ENCODE results near the gene MLLT10.

MLLT10 gene

DNA sequence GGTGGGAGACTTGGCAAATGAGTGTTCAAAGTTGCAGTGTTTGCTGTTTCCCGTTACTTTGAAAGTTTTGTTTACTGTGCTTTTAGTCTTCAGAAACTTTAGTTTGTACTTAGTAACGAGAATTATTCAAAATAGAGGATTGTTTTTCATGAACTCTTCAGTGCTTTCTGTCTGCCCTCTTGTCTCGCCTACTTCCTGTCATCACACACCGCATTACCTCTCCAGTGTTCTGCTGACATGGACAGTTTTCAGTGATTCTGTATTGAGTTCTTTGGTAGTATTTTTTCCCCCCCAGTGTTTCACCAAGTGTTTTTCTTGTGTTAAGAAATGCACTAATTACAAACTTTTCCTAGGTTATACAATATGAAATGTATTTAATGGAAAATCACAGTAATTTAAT, 207.0 kb downstream of the MLLT10 start:
- DNase-seq (ENCODE audit: low read depth), result no peak

DNA sequence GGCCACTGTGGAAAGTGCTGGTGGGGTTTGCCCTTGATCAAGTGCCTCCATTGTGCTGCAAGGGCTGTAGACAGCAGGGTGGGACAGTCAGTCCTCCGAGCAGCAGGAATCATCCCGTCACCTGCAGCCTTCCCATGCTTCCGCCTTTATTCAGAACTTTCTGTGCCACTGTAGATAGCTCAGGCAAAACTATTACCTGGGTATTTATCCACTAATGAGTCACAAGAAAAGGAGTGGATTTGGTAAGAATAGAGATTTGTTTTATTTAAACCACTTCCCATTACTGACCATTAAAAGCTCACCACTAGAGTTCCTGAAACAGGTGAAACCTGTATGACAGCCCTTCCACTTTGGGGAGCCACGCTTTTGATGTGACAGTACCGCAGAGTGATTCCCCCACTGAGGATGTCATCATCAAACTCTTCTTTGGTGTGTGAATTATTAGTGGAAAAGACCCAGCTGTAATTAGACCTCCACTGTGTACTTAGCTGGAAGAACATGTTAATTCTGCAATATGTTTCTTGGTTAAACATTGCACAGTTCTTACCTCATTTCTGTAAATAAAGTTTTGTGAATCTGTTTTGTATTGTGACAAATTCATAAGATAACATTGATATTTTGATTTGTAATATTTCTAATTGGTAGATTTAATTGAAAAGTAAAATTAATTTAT, 208.8 kb downstream of the MLLT10 start:
- DNase-seq (ENCODE audit: low read depth), result no peak

DNA sequence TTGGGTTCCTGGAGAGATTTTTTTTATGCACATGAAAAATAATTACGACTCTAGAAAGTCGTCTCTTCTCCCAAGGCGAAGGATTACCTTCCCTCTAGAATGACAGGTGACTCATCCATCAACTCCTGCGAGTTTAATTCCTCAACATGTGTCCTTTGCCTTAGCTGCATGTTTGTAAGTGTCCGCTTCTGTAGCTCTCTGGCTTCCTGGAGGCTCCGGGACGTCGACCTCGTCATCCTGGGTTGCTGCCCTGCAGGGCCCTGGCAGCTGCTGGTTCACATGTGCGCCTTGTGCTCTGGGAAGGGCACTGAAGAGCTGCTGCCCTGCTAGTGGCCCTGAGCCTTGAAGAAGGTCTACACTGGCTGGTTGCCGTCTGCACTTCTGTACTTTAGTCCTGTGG, 210.2 kb downstream of the MLLT10 start:
- DNase-seq (ENCODE audit: low read depth), result no peak

DNA sequence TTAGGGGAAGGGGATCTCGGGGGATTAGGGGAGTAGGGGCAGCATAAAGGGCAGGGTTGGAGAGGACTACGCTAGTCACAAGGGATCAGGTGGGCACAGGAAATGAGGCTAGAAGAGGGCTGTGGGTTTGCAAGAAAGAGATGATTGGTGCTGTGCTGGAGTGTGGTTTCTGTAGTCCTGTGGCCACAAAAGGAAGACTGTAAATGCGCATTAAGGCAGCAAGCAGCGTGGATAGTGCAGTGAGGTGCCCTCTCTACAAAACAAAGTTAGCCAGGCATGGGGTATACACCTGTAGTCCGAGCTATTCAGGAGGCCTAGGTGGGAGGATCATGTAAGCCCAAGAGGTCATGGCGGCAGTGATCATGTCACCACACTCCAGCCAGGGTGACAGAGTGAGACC, 212.1 kb downstream of the MLLT10 start:
- no peak for DNase-seq (ENCODE audit: low read depth)

DNA sequence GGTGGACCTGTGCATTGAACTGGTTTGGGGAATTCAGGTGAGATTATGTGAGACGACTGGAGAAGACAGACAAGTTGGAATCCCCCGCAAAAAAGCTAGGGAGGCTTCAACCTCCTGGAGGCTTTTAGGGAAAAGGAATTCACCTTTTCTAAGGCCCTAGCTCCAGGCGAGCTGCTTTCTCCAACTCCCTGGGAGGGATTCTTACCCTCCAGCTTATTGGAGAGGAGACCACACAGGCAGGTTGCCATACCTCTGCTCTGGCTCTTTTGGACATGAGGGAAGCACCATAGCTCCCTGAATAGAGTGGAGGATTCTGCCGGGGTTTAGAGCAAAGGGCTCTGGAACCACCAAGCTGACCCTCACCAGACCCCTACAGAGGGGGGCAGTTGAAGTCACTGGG, 213.8 kb downstream of the MLLT10 start:
- no peak for DNase-seq (ENCODE audit: low read depth)

DNA sequence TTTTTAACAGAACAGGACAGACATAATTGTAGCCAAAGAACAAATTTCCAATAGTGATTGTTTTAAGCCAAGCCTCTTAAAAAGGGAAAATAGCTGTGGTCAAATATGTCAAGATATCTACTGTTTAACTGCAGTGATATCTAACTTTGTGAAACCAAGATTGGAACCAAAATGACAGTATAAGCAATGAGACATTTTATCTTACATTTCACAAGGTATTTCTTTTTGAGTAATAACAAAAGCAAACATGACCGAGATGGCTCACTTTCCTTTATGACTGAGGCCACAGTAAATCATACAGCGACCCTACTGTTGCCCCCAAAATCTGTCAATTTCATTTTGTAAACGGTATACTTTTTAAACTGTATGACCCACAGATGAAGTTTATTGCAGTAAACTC, 215.8 kb downstream of the MLLT10 start:
- DNase-seq (ENCODE audit: low read depth), result no peak

DNA sequence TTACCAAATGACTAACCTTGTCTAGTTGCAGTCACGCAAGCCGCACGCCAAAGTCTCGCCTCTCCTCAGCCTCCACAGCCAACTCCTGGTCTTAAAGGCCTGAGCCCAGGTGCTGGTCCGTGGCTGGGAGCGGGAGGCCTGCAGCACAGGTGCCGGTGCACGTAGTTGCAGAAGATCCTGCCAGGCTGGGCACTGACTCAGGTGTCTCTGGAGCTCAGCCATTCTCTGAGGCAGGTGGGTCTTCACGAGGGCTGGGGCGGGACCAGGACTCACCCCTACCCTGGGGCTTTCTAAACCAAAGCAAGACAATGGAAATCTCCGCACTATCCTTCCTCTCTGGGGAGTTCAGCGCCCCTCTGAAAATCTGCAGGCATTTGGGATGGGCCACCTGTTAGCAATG, 216.4 kb downstream of the MLLT10 start:
- DNase-seq (ENCODE audit: low read depth), result no peak

DNA sequence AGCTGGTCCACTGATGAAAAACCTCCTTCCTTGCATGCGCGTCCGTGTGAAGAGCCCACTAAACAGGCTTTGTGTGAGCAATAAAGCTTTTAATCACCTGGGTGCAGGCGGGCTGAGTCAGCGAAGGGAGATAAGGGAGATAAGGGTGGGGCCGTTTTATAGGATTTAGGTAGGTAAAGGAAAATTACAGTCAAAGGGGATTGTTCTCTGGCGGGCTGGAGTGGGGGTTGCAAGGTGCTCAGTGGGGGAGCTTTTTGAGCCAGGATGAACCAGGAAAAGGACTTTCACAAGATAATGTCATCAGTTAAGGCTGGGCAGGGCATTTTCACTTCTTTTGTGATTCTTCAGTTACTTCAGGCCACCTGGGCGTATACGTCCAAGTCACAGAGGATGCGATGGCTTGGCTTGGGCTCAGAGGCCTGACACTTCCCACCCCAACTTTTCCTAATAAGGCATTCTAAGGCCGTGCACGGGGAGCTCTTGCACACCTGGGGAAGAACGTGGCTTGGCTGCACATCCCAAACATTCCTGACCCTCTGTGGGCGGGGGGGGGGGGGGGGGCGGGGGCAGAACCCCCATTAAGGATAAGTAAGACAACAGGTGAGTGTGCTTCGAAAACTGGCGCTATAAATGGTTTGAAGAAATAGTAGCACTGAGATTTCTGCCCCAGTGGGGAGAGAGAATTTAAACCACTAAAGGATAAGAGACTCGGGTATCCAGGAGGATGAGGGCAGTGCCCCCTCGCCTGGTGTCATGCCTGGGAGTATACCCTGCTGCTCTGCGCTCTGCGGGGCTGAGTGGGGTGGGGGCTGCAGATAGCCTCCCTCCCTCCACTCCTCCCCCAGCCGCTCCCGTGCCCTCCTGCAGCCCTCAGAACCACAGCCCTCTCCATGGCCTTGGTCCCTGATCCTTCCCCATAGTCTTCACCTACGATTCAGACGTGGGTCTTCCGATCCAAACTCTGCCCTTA, 217.6 kb downstream of the MLLT10 start:
- DNase-seq (ENCODE audit: low read depth), result no peak

DNA sequence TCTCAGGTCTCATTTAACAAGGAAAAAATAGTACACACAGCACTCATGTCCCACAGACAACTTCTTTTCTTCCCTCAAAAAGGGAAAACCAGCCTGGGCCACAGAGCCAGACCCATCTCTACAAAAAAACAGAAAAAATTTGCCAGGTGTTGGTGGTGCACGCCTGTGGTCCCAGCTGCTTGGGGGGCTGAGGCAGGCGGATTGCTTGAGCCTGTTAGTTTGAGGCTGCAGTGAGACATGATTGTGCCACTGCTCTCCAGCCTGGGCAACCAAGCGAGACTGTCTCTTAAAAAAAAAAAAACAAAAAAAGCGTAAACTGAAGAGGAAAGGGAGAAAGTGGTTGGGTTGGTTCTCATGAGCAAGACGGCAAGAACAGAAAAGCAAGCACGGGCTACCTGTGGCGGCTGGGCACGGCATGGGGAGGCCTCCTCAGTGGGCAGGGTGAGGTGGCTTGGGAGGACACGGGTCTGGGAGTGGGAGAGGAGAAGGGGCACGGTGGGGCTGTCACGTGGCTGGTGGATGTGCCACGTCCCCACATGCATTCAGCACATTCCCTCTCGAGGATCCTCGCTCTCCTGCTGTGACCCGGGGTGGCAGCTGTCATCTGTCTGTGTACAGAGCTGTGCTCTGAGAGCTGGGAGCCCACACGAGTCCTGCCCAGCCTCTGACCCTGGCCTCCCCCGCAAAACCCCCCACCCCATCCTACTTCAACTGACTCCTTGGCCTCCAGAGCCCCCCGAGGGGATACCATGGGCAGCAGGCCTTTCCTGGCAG, 219.7 kb downstream of the MLLT10 start:
- no peak for DNase-seq (ENCODE audit: low read depth)

DNA sequence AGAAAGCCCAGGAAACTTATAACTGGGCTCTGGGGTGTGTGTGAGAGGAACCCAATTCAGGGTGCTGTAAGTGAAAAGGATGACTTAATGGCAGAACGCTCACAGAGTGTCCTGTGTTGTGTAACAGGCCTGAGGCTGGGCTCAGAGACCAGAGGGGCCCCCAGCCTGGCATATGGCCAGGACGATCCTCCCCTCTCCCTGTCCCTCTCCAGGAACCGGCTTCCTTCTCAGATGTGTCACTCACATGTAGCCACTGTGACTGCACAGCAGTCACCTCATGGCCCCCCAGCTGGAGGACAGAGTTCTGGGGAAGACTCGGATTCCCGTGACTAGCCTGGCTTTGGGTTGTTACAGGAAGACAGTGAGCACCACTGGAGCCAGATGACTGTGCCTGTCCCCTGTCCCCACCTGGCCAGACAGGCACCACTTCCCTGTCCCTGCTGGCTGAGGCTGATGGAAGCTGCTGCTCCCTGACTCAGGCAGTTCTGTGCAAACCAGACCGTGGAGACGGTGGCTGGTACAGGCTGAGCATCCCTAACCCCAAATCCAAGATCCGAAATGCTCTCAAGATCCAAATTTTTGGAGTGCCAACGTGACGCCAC, 220.5 kb downstream of the MLLT10 start:
- no peak for DNase-seq (ENCODE audit: low read depth)

DNA sequence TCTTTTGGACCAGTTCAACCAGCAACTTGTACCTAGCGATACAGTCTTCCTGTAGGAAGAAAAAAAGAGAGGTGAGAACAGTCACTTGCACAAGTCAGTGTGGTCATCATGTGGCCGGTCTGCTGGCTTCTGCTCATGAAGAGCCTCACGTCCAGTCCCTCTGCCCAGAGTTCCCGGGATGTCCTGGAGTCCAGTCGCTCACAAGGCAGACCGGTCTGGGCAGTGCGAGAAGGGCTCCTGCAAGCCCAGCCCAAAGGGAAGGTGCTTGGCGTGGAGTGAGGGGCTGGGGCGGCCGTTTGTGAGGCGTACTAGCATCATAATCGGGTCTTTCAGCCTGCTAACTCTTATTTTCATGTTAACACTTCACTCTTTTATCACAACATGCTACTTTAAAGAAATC, 222.7 kb downstream of the MLLT10 start:
- DNase-seq (ENCODE audit: low read depth), result no peak

DNA sequence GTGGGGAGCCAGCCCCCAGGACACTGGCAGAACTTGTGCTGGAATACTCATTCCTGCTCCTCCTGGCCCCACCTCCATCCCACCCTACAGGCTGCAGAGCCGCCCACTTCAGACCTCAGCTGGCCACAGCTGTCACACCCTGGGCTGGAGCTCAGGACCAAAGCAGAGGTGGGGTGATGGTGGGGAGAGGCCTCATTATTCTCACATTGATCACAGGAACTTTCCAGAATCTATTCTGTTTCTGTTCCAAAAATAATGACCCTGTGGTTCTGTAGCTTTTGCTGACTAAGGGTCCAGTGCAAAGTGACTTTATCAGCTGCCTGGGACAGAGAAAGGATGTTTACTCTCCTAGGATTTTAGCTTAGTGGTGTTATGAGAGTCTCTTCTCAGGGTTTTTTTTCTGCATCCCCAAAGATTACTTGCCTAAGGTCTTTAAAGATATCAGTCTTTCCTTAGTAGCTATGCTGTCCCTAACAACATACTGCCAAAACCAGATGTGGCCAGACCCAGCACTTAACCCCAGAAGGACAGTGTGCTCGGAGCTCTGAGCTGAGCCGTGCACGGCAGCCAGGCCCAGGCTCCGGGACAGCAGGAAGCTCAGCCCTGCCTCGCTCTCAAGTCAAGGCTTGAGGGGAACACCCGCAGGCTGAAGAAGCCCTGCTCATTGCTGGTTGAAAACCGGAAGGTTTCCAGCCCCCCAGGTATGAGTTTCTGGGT, 223.3 kb downstream of the MLLT10 start:
- DNase-seq (ENCODE audit: low read depth), result no peak

DNA sequence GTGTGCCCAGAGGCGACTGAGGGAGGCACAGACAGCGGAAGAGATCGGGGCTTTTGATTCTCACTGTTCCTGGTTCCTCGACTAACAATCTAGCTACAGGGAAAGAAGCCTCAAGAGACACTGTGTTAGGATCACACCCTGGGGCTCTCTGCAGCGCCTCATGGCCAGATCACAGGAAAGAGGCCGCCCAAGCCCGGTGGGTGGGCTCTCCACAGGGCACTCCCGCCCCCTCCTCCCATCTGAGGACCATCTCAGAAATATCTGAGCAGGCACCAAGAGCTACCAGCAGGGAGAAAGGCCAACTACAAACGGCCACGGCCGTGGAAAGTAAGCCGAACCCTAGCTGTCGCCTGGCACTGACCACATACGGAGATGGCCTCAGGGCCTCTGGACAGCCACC, 224.2 kb downstream of the MLLT10 start:
- DNase-seq (ENCODE audit: low read depth), result no peak

DNA sequence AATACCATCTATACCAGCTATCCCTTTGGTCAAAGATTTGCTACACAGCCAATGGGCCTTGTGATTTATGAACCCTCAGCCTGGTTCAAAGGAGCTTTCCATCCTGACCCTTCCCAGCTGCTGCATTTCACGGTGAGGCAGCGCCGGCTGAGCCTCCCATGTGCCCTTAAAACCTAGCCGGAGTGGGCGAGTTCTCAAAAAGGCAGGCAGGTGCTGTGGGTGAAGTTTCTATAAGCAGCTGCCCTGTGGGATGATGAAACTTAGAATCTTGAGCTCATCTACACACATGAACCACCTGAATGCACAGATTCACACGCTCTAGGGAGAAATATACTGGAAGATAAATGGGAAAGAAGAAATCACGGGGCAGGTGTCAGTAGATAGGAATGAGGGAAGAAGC, 224.7 kb downstream of the MLLT10 start:
- DNase-seq (ENCODE audit: low read depth), result no peak

DNA sequence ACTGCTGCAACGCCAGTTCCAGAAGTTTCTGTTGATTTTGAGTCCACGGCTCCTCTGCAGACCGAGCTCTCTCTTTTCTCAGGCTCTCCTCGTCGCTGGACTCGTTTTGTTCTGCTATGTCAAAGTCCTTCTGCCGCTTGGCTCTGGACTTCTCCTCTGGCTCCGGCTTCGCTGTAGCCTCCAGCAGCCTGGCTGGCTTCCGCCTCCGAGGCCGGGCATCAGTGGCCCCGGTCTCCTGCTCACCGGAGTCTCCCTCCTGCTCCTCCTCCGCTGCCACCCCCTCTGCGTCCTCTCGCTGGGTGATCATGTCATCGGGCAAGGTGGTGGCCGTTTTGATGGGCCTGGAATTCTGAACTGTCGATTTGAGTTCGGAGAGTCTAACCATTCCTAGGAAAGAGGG, 225.2 kb downstream of the MLLT10 start:
- no peak for DNase-seq (ENCODE audit: low read depth)

DNA sequence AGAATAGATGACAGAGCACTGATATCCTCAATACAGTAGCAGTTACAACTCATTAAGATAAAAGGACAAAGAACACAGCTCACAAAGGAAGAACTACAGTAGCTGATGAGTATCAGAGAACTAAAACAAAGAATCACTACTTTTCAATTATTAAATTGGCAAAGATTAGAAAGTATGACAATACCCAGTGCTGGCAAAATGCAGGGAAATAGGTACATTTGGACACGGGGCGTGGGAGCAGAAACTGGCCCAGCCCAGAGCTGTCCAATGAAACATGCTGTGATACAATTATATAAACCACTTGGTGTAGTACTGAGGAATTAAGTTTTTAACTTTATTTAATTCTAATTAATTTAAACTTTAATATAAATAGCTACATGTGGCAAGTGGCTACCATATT, 226.3 kb downstream of the MLLT10 start:
- DNase-seq (ENCODE audit: low read depth), result no peak

DNA sequence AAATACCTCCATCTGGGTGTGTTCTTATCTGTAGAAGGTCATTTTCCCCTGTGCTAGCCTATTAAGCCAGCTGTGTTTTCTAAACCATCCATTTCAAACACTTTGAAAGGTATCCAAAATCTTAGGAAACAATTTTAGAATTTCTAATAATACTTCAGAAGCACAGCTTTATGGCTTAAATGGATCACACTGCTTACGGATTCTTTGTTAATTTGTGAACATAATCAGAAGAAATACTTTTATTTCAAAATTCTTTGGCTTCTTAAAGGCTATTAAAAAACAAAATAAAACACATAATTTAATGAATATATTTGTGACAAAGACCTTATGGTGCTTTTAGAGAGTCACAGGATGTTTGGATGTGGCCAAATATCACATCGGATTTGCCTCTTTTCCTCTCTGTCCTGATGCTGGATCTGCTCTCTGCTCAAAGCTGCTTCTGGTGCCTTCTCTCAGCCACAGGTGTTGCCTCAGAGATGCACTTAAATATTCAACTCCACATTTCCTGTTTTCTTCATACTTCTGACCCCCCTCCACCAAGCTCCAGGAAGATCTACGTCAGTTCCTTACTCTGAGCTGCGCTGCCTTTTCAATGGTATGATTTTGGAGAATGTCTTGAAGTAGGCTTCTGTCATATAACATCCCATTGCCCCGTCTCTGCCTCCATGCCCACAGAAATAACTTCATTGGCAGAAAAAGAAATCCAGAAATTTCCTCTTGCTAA, 230.6 kb downstream of the MLLT10 start:
- DNase-seq (ENCODE audit: low read depth), result no peak

DNA sequence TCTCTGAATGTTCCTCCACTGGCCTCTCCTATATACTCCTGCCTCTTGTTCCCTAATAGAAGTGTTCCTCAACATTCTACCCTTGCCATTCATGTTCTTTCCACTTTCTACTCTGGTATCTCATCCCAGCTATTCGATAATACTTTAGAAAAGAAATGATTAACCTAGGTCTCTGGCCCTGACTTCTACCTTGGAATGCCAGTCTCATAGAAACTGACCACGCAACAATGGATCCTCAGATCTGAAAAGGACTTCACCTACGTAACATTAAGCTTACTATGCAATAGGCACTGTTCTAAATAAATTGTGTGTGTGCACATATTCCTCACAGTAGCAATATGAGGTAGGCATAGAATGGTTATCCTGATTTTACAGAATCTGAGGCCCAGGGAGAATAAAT, 235.0 kb downstream of the MLLT10 start:
- DNase-seq (ENCODE audit: low read depth), result no peak

DNA sequence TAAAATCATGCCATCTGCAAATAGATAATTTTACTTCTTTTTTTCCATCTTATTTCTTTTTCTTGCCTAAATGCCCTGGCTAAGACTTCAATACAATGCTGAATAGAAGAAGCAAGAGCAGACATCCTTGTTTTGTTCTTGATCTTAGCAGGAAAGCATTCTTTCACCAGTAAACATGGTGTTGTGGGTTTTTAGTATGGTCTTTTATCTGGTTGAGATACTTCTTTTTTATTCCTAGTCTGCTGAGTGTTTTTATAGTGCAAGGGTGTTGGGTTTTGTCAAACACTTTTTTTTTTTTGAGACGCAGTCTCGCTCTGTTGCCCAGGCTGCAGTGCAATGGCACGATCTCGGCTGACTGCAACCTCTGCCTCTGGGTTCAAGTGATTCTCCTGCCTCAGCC, 237.2 kb downstream of the MLLT10 start:
- DNase-seq (ENCODE audit: low read depth), result no peak

DNA sequence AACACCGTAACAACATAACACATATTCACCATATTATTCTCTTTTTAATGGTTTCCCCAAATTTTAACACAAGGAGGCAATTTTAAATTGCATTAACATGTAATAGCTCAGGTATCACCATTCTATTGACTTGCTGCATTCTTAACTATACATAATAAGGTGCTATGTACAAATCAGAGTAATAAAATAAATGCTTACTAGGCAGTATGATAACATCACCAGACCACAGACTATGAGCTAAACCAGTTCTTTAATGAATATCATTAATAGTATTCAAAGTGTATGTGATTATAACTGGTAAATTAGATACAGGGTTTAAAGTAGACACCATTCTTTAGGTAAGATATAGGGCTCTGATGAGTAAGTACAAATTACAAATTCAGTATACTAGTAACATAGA, 242.9 kb downstream of the MLLT10 start:
- no peak for DNase-seq (ENCODE audit: low read depth)

DNA sequence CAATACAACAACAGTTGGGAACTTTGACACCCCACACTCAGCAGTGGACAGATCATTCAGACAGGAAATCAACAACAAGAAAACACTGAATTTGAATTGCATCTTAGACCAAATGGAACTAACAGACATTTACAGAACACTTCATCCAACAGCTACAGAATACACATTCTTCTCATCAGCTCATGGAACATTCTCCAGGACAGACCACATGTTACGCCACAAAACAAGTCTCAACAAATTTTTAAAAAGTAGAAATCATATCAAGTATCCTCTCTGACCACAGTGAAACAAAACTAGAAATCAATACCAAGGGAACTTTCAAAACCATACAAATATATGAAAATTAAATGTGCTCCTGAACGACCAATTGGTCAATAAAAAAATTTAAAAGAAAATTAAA, 257.2 kb downstream of the MLLT10 start:
- no peak for DNase-seq (ENCODE audit: low read depth)

Data from fibroblast of the conjunctiva (primary cell).